ENCODE measurements around the gene SEMA3E. TPM values are rescaled to one million over a fixed set of nuclear protein-coding genes. Genes with fewer than 3 reads are reported as not detected.

Gene SEMA3E
- total and polyA plus RNA-seq, 2 experiments from 2014 or later: 0.75 to 0.92 TPM

DNA sequence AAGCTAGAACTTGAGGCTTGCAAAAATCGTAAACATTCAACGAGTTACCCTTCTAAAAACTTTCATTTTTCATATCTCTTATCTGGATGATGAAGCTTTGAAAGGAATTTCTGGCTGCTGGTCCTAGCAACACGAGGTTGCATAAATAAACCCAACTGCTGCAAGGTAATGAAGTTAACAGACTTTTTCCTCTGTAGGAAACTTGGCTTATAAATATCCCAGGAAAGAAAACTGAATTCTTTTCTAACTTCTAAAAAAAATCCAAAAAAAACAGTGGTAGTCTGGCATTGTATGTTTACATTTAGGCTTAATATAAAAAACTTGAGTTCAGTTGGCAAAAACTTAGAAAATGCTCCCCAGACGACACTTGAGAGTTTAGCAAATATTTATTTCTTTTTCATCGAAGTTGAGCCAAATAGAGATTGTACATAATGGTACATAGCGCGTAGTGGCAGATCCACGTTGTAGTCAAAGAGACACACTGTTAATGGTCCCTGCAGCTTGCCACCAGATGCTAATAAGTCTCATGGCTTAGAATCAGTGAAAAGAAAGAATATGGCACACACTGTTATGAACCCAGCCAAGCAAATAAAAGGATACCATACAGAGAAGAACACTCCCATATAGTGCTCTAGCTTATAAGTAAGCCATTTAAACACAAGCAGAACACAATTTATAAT lies 285.9 kb downstream of the SEMA3E start:
- H3K4me3 ChIP-seq: no peak overlapping the region
- no peak for DNase-seq (ENCODE audit: low read depth in 1 of 2, low spot score in 1 of 2)
- H3K4me1 ChIP-seq (ENCODE audit: low read depth): no peaks in the 10 kb centered on the region
- TF ChIP-seq, protein P1, sequence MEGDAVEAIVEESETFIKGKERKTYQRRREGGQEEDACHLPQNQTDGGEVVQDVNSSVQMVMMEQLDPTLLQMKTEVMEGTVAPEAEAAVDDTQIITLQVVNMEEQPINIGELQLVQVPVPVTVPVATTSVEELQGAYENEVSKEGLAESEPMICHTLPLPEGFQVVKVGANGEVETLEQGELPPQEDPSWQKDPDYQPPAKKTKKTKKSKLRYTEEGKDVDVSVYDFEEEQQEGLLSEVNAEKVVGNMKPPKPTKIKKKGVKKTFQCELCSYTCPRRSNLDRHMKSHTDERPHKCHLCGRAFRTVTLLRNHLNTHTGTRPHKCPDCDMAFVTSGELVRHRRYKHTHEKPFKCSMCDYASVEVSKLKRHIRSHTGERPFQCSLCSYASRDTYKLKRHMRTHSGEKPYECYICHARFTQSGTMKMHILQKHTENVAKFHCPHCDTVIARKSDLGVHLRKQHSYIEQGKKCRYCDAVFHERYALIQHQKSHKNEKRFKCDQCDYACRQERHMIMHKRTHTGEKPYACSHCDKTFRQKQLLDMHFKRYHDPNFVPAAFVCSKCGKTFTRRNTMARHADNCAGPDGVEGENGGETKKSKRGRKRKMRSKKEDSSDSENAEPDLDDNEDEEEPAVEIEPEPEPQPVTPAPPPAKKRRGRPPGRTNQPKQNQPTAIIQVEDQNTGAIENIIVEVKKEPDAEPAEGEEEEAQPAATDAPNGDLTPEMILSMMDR (IDR thresholded peaks at IDR 0.05; ENCODE audit: low read depth, low read length): no peak
- no peaks in the 10 kb centered on the region for H3K27me3 ChIP-seq
- H3K36me3 ChIP-seq: no peaks in the 10 kb centered on the region
- no peak overlapping the region for H3K27ac ChIP-seq
- H3K9me3 ChIP-seq (ENCODE audit: low read depth): no peaks in the 10 kb centered on the region

DNA sequence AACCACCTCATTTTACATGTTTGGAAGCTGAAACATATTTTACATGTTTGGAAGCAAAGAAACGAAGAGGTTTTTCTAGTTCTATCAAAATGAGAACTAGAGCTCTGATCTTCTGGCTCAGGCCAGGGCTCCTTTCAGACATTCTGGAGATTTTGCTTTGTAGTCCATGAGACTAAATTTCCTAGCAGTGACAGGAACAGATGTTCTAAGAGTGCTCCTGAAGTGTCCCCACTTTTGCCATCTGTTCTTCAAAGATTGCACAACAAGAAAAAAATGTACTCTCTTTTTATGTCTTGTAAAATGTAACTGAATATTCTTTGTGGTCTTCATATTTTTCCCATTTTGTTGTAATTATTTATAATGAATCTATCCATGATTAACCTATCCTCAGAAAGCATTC lies 289.8 kb downstream of the SEMA3E start:
- H3K36me3 ChIP-seq: no peaks in the 10 kb centered on the region
- no peaks in the 10 kb centered on the region for H3K9me3 ChIP-seq (ENCODE audit: low read depth)
- TF ChIP-seq, protein P1 (IDR thresholded peaks at IDR 0.05; ENCODE audit: low read depth, low read length): no peak
- DNase-seq (ENCODE audit: low read depth in 1 of 2, low spot score in 1 of 2): no peak
- no peak overlapping the region for H3K4me3 ChIP-seq
- H3K4me1 ChIP-seq (ENCODE audit: low read depth): no peaks in the 10 kb centered on the region
- H3K27me3 ChIP-seq: peaks cover under 1% of the 10 kb centered on the region
- H3K27ac ChIP-seq: no peak overlapping the region

DNA sequence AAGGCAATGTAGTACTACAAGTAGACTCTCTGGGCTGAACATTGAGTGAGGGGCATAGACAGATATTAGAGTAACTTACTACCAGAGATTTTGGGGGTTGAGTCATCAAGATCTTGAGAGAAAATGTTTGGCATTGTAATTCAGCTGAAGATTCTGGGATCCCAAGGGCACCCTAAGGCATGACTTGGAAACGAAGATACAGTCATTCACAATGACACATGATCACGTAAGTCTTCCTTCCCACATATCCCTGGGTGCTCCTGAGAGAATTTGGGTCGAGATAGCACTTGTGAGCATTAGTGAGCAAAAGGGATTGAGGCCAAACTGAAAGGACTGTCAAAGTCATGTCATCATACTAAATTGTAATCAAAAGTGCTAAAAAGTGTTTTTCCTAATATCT lies 293.8 kb downstream of the SEMA3E start:
- TF ChIP-seq, protein P1 (IDR thresholded peaks at IDR 0.05; ENCODE audit: low read depth, low read length): no peak
- no peaks in the 10 kb centered on the region for H3K9me3 ChIP-seq (ENCODE audit: low read depth)

DNA sequence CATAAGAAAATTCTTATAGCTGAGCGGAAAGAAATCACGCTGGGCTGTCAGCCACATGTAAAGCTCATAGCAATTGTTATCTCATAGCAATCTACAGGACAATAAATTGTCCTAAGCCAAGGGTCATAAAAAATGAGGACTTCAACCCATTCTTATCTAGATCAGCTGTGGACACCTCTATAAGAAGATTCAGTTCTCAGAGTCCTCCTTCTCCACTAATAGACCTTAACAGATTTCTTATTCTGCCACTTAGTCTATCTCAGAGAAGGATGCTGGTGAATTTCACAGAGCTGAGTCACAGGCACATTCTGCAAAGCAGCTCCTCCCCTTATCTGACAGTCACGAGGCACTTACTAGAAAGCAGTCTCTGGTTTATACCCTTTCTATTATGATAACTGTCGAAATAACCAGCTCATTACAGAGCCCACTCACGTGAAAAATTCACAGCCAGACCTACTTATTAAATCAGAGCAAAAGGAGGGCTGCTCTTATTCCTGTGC lies 300.9 kb downstream of the SEMA3E start:
- H3K27ac ChIP-seq: no peak overlapping the region
- no peaks in the 10 kb centered on the region for H3K9me3 ChIP-seq (ENCODE audit: low read depth)
- TF ChIP-seq, protein P1 (IDR thresholded peaks at IDR 0.05; ENCODE audit: low read depth, low read length): no peak
- no peak overlapping the region for H3K4me3 ChIP-seq
- H3K27me3 ChIP-seq: no peaks in the 10 kb centered on the region
- peak; percentile 50 to 70 for DNase-seq (ENCODE audit: low read depth in 1 of 2, low spot score in 1 of 2)
- no peaks in the 10 kb centered on the region for H3K4me1 ChIP-seq (ENCODE audit: low read depth)
- H3K36me3 ChIP-seq: no peaks in the 10 kb centered on the region

More for the DNA sequence above, 293.8 kb downstream of the SEMA3E start:
- DNase-seq (ENCODE audit: low read depth in 1 of 2, low spot score in 1 of 2): no peak
- Histone ChIP-seq H3K27ac (no peak overlapping the region), H3K4me3 (no peak overlapping the region), H3K27me3 (peaks cover 5% of the 10 kb centered on the region), H3K36me3 (no peaks in the 10 kb centered on the region), H3K4me1 (ENCODE audit: low read depth) (no peaks in the 10 kb centered on the region)

DNA sequence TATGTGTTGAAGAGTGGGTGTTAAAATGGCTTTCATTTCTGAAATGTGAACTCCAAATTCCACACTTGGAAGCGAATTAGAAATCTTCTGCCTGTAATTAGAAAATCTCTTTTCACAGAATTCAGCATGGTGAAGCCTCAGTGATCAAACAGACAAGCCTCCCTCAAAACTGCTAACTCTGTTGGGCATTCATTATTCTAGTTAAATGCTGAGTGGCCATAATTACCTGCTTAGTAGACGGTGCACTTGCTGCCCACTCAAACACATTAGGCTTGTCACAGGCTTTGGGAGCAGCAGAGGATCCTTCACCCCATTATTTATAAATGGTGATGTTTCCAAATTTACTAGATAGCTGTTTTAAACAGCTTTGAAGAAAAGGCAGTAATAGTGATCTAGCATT lies 309.0 kb downstream of the SEMA3E start:
- no peak for DNase-seq (ENCODE audit: low read depth in 1 of 2, low spot score in 1 of 2)
- H3K27ac ChIP-seq: no peak overlapping the region
- H3K36me3 ChIP-seq: no peaks in the 10 kb centered on the region
- no peaks in the 10 kb centered on the region for H3K4me1 ChIP-seq (ENCODE audit: low read depth)
- H3K4me3 ChIP-seq: no peak overlapping the region
- TF ChIP-seq, protein P1 (IDR thresholded peaks at IDR 0.05; ENCODE audit: low read depth, low read length): no peak
- H3K9me3 ChIP-seq (ENCODE audit: low read depth): no peaks in the 10 kb centered on the region
- no peaks in the 10 kb centered on the region for H3K27me3 ChIP-seq

All from cardiac muscle cell (in vitro differentiated cells and primary cell).